GM12878 (cell line): Measurements from ENCODE around the gene ABCA3. TPM values are rescaled to one million over a fixed set of nuclear protein-coding genes. Genes with fewer than 3 reads are reported as not detected.

Experiments
- ATAC-seq: fragments of 200-7000 bp; cut with Tn5 transposase; 3 replicates; pipeline ENCODE4 v1.9.1; 2020; ENCODE audit warnings: mild to moderate bottlenecking, moderate library complexity
- BruUV-seq: library from RNA; stranded (reverse); fragments of 400-500 nt; replicated peaks from 2 replicates; lab custom pipeline; 2021; lab: Mats Ljungman, UMichigan
- CTCF ChIA-PET: fragments of 300-600 bp; sonication (Branson Sonifier 250); formaldehyde crosslinking; extraction: SDS; loops from one replicate; lab custom pipeline; 2021; ENCODE audit warnings: inconsistent platforms; lab: Yijun Ruan, JAX
- POLR2A ChIA-PET: fragments of 350-600 bp; formaldehyde crosslinking; extraction: SDS; loops from one replicate; lab custom pipeline; 2021; ENCODE audit warnings: inconsistent platforms; lab: Charles Lee
- RAD21 ChIA-PET: fragments of 300-600 bp; sonication (Branson Sonifier 250); formaldehyde crosslinking; loops from one replicate; lab custom pipeline; 2023; ENCODE audit warnings: antibody characterized with exemption; ENCODE audit not compliant: unreplicated experiment; lab: Charles Lee
- SMC1A ChIA-PET: fragments of 300-600 bp; sonication (Branson Sonifier 250); formaldehyde crosslinking; loops from one replicate; lab custom pipeline; 2023; ENCODE audit not compliant: unreplicated experiment, uncharacterized antibody; lab: Charles Lee
- DNase-seq: peaks from one replicate; pipeline ENCODE4 v3.0.0-alpha.2; 2011; ENCODE audit warnings: low read depth, low spot score
- FAIRE-seq: peaks from 3 replicates; lab custom pipeline; 2011; peaks lifted over from hg19 to GRCh38; lab: Jason Lieb, UNC
- H2AFZ ChIP-seq: 2 replicates; pipeline ENCODE4 v1.6.0; 2011; ENCODE audit warnings: low read depth, low read length, control low read depth; ENCODE audit not compliant: control insufficient read depth
- H3K27ac ChIP-seq: 2 replicates; pipeline ENCODE4 v1.5.1; 2011; ENCODE audit warnings: control low read depth; ENCODE audit not compliant: control insufficient read depth, insufficient read depth
- H3K27me3 ChIP-seq, 2 experiments: replicated peaks in 1 of 2; 2 replicates each; pipeline versions ENCODE4 v1.6.0 to v1.6.1; 2011; ENCODE audit warnings: low read length in 1 of 2; ENCODE audit not compliant: control insufficient read depth in 2 of 2, insufficient read depth in 2 of 2
- H3K36me3 ChIP-seq, 2 experiments: 2 replicates each; pipeline ENCODE4 v1.5.1; 2011; ENCODE audit warnings: low read length in 1 of 2; ENCODE audit not compliant: control insufficient read depth in 2 of 2, insufficient read depth in 2 of 2
- H3K4me1 ChIP-seq: 2 replicates; pipeline ENCODE4 v1.6.1; 2011; ENCODE audit warnings: mild to moderate bottlenecking, low read length, moderate library complexity, mixed read lengths; ENCODE audit not compliant: control insufficient read depth, insufficient read depth
- H3K4me2 ChIP-seq: 2 replicates; pipeline ENCODE4 v1.6.0; 2011; ENCODE audit warnings: control low read depth; ENCODE audit not compliant: control insufficient read depth, insufficient read depth
- H3K4me3 ChIP-seq: fragments of 200-600 bp; sonication (generic); 2 replicates; pipeline ENCODE4 v1.5.1; 2016
- H3K79me2 ChIP-seq: 2 replicates; pipeline ENCODE4 v1.6.0; 2011; ENCODE audit warnings: low read length; ENCODE audit not compliant: control insufficient read depth, insufficient read depth
- H3K9ac ChIP-seq: 2 replicates; pipeline ENCODE4 v1.8.0; 2011; ENCODE audit warnings: low read length, control low read depth, mixed read lengths; ENCODE audit not compliant: control insufficient read depth, insufficient read depth
- H3K9me3 ChIP-seq: replicated peaks from 3 replicates; pipeline ENCODE4 v1.5.1; 2011; ENCODE audit warnings: mild to moderate bottlenecking, low read length; ENCODE audit not compliant: control insufficient read depth, insufficient read depth
- H4K20me1 ChIP-seq: 2 replicates; pipeline ENCODE4 v1.6.0; 2011; ENCODE audit not compliant: control insufficient read depth, insufficient read depth
- E2F4 ChIP-seq: IDR thresholded peaks from 2 replicates; pipeline ENCODE4 v1.6.1; 2012; ENCODE audit warnings: low read depth, low read length, improper control_type of control experiment
- NR2C2 ChIP-seq: IDR thresholded peaks from 2 replicates; pipeline ENCODE4 v1.6.1; 2011; ENCODE audit warnings: borderline replicate concordance, low read depth; ENCODE audit not compliant: control insufficient read depth, insufficient read length
- REST ChIP-seq: IDR thresholded peaks from 2 replicates; pipeline ENCODE4 v1.6.1; 2012; ENCODE audit warnings: mild to moderate bottlenecking, low read depth, low read length
- ZNF207 ChIP-seq: fragments of 450-650 bp; IDR thresholded peaks from 2 replicates; pipeline ENCODE4 v1.6.1; 2014; ENCODE audit warnings: antibody characterized with exemption, mild to moderate bottlenecking, borderline replicate concordance
- WGBS: methylation state at CpG from one replicate; pipeline ENCODE4 v1.1.6; 2016; ENCODE audit warnings: low lambda C conversion rate; ENCODE audit not compliant: insufficient replicate concordance, insufficient coverage; ENCODE audit errors: missing lambda C conversion rate; 5-methylcytosine and 5-hydroxymethylcytosine counted together
- in situ Hi-C: fragments of 300-500 bp; cut with MboI; formaldehyde crosslinking; loops from 9 replicates; pipeline ENCODE4 v1.14.3; 2018; ENCODE audit warnings: mixed read lengths
- intact Hi-C: fragments of 100-400 bp; cut with micrococcal nuclease; formaldehyde crosslinking; loops from one replicate; pipeline ENCODE4 v1.14.2; 2022; ENCODE audit not compliant: unreplicated experiment
- polyA plus RNA-seq, 11 experiments: library from polyadenylated mRNA; depleted of rRNA in 4 of 11; unstranded in 6 of 11; stranded (reverse) in 5 of 11; fragments of >200 nt; fragmentation: Nextera tagmentation in 4 of 11; fragmentation: Illumina TruSeq in 1 of 11; extraction: Ambion mirVana in 4 of 11; extraction: Trizol in 1 of 11; gene quantifications; 1 replicate in 1 of 11; 2 replicates in 10 of 11; pipeline versions ENCODE4 v1.2.1 to v1.2.3, GENCODE V29; 2011 to 2016; ENCODE audit warnings: inconsistent platforms in 2 of 11, missing spikeins in 2 of 11, low read depth in 1 of 11
- total RNA-seq, 4 experiments: library from RNA; depleted of rRNA in 3 of 4; stranded (reverse); fragments of >200 nt in 3 of 4; fragmentation: Illumina TruSeq in 1 of 4; extraction: Trizol in 1 of 4; gene quantifications; 2 replicates each; pipeline versions ENCODE4 v1.2.1 to v1.2.3, GENCODE V29; 2013 to 2021

ABCA3 gene
- total and polyA plus RNA-seq, 10 of the 15 experiments (the other 5 are each of a cell fraction or from before 2014, with no cell fraction given), result 0.71 to 17.6 (median 6.7) TPM

GRCh38 chr16:2365397-2366294 lies 25.1 kb upstream of the ABCA3 start:
- intact Hi-C loops, result no loop called here
- H2AFZ ChIP-seq, result no peak overlapping the region
- no peaks in the 10 kb centered on the region for H4K20me1 ChIP-seq
- DNase-seq (no peak), ATAC-seq (no peak), FAIRE-seq (no peak)
- no peak overlapping the region for H3K4me3 ChIP-seq
- ChIA-PET RAD21 (no interaction called here), SMC1A (no interaction called here), POLR2A (interaction anchor here (0.6 kb wide), 1 partner anchor 47 kb away, joined by 4 read pairs; no protein-coding TSS in a partner anchor), CTCF (no interaction called here)
- H3K4me1 ChIP-seq, result peaks cover 26% of the 10 kb centered on the region
- TF ChIP-seq ZNF207, result no peak
- no peak for TF ChIP-seq NR2C2
- TF ChIP-seq E2F4, result no peak
- TF ChIP-seq REST, result no peak
- H3K4me2 ChIP-seq, result no peak overlapping the region
- no peak overlapping the region for H3K9ac ChIP-seq
- WGBS, result 65% methylated on average over 11 of the region's 11 CpGs
- in situ Hi-C loops, result no loop called here
- H3K27ac ChIP-seq, result no peak overlapping the region
- H3K36me3 ChIP-seq, result no peaks in the 10 kb centered on the region
- no peaks in the 10 kb centered on the region for H3K9me3 ChIP-seq
- BruUV-seq, result no TSS peak
- H3K79me2 ChIP-seq, result no peaks in the 10 kb centered on the region
- no peaks in the 10 kb centered on the region for H3K27me3 ChIP-seq
